GM19239 (cell line): ENCODE results near the gene GID8.
A peak's percentile ranks its signal among the peaks of the same experiment; 100 is the strongest.

Experiments used
- DNase-seq: peaks from one replicate; pipeline ENCODE4 v3.0.0; 2011; ENCODE audit warnings: low spot score; ENCODE audit not compliant: insufficient read length
- FAIRE-seq: peaks from 2 replicates; lab custom pipeline; 2011; peaks lifted over from hg19 to GRCh38; lab: Jason Lieb, UNC

The GID8 gene

GRCh38 chr20:62966212-62967148, 28.5 kb downstream of the GID8 start:
- DNase-seq (no peak), FAIRE-seq (no peak)

GRCh38 chr20:62967149-62967501, 29.2 kb downstream of the GID8 start:
- no peak for FAIRE-seq
- DNase-seq: no peak

GRCh38 chr20:62967628-62968351, 29.8 kb downstream of the GID8 start:
- DNase-seq (no peak), FAIRE-seq (no peak)

GRCh38 chr20:62968378-62969178, 30.6 kb downstream of the GID8 start:
- FAIRE-seq (no peak), DNase-seq (no peak)

- no peak for DNase-seq
- FAIRE-seq: no peak
These were observed 31.3 kb downstream of the GID8 start for GRCh38 chr20:62969179-62969760.

- no peak for FAIRE-seq
These were observed 32.0 kb downstream of the GID8 start for GRCh38 chr20:62969939-62970306.

GRCh38 chr20:62970307-62971210, 32.6 kb downstream of the GID8 start:
- DNase-seq (no peak), FAIRE-seq (no peak)

More at GRCh38 chr20:62969939-62970306, 32.0 kb downstream of the GID8 start:
- no peak for DNase-seq

- DNase-seq: no peak
- FAIRE-seq: no peak
These were observed 33.4 kb downstream of the GID8 start for GRCh38 chr20:62971211-62971949.

GRCh38 chr20:62971950-62972844, 34.2 kb downstream of the GID8 start:
- FAIRE-seq (peak; percentile 71), DNase-seq (peak; percentile 96)

- DNase-seq: no peak
- FAIRE-seq: no peak
These were observed 35.1 kb downstream of the GID8 start for GRCh38 chr20:62972845-62973745.

GRCh38 chr20:62975251-62975760, 37.4 kb downstream of the GID8 start:
- no peak for FAIRE-seq

GRCh38 chr20:62975812-62976508, 38.0 kb downstream of the GID8 start:
- FAIRE-seq: no peak
- no peak for DNase-seq

More at GRCh38 chr20:62975251-62975760, 37.4 kb downstream of the GID8 start:
- no peak for DNase-seq

- DNase-seq (no peak), FAIRE-seq (no peak)
These were observed 38.9 kb downstream of the GID8 start for GRCh38 chr20:62976886-62977285.

- DNase-seq (peak; percentile 82), FAIRE-seq (peak; percentile 80)
These were observed 39.9 kb downstream of the GID8 start for GRCh38 chr20:62977613-62978560.

- FAIRE-seq: no peak
These were observed 40.6 kb downstream of the GID8 start for GRCh38 chr20:62978561-62978943.

More at GRCh38 chr20:62978561-62978943, 40.6 kb downstream of the GID8 start:
- DNase-seq: no peak
